PFSK-1 (cell line): ENCODE data around the gene DNM1.

Experiments used
- POLR2AphosphoS5 ChIP-seq: IDR thresholded peaks from 2 replicates; pipeline ENCODE4 v1.6.1; 2012; ENCODE audit warnings: low read depth, mild to moderate bottlenecking, control low read depth, low read length, moderate library complexity
- REST ChIP-seq, 2 experiments: IDR thresholded peaks; 2 replicates each; pipeline versions ENCODE4 v1.6.1 to v1.8.0; 2011 to 2012; ENCODE audit warnings: low read depth in 2 of 2, low read length in 2 of 2, control low read depth in 1 of 2, inconsistent platforms in 1 of 2, mild to moderate bottlenecking in 1 of 2, moderate library complexity in 1 of 2; ENCODE audit not compliant: insufficient read depth in 1 of 2
- TAF1 ChIP-seq: IDR thresholded peaks from 2 replicates; pipeline ENCODE4 v1.6.1; 2012; ENCODE audit warnings: low read length, control low read depth, borderline replicate concordance; ENCODE audit not compliant: insufficient read depth

- TF ChIP-seq POLR2AphosphoS5 (no peak), REST (IDR thresholded peaks at IDR 0.05; ENCODE audit: insufficient read depth in 1 of 2, low read depth in 2 of 2, low read length in 2 of 2) (no peak), TAF1 (no peak)
Observed at GRCh38 chr9:128266868-128267590, 63.9 kb downstream of the DNM1 start.
